ENCODE data around the gene ARL8A. TPM values are rescaled to one million over a fixed set of nuclear protein-coding genes. Genes with fewer than 3 reads are reported as not detected.
"Not testable (repeated sequence)": the region's sequence is repeated elsewhere in the genome, so short reads cannot be mapped to it uniquely, and the experiment has no call there.

Gene ARL8A
- 32.9 TPM for polyA plus RNA-seq (2013, experiment 1 of 2)
- 31.1 TPM for polyA plus RNA-seq (2013, experiment 2 of 2)

DNA sequence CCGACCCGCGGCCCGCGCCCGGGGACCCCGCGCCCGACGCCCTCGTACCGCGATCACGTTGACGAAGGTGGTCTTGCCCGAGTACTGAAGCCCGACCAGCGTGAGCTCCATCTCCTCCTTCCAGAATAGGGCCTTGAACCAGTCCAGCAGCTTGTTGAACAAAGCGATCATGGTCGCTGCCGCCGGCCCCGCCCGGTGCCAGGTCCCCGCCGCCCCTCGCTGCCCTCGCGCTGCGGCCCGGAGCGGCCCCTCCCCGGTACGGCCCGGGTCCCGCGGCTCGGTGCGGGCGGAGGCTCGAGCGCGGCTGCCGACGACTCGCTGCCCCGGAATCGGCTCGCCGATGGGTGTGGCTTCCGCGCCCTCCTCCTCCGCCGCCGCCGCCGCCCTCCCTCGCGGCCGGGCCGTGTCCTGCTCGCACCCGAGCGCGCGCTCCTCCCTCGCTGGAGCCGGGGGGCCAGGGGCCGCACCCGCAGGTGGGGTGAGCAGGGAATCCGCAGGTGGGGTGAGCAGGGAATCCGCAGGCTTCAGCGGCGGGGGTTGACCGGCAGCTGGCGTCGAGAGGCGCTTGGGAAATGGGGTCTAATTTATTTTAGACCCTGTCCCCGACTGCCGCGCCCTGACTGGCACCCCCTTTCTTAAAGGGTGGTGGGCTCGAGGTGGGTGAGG is at the start of gene ARL8A:
TSS of gene ARL8A (minus strand) at position 336 of the 666 bp plus-strand sequence. CDS start at position 171, 165 bp downstream.
- peak within 1 kb of the TSS; percentile 78 for H4K8ac ChIP-seq (ENCODE audit: low read depth, low read length)
- peak within 1 kb of the TSS; percentile 80 for H3K4me3 ChIP-seq (ENCODE audit: low read length)
- no peak within 1 kb of the TSS for H2BK5ac ChIP-seq (ENCODE audit: low read length)
- H3K9ac ChIP-seq (ENCODE audit: low read length), result peak within 1 kb of the TSS; percentile 90
- H3K27me3 ChIP-seq (ENCODE audit: insufficient read depth, low read length, poor library complexity), result no peaks in the 10 kb centered on the region
- WGBS (ENCODE audit: extremely low coverage, insufficient coverage, low lambda C conversion rate), result no CpG with 5 or more reads among the region's 82 CpGs
- no peak within 1 kb of the TSS for H2AK5ac ChIP-seq (ENCODE audit: low read length)
- peak within 1 kb of the TSS; percentile 74 for H2BK120ac ChIP-seq (ENCODE audit: low read depth, low read length)
- no peak within 1 kb of the TSS for H3K23ac ChIP-seq (ENCODE audit: low read length)
- peaks cover 2% of the 10 kb centered on the region for H3K4me1 ChIP-seq (ENCODE audit: control insufficient read depth, low read depth, low read length)
- H3K79me2 ChIP-seq (ENCODE audit: control insufficient read depth, insufficient read depth, low read length), result peaks cover 26% of the 10 kb centered on the region
- no peak within 1 kb of the TSS for H4K5ac ChIP-seq (ENCODE audit: low read length)
- H3K4ac ChIP-seq (ENCODE audit: low read depth, low read length), result peak within 1 kb of the TSS; percentile 98
- no peaks in the 10 kb centered on the region for H3K36me3 ChIP-seq (ENCODE audit: control insufficient read depth, insufficient read depth, low read length)
- peak within 1 kb of the TSS; percentile 21 for H2BK15ac ChIP-seq (replicated peaks; ENCODE audit: low read depth)
- DNase-seq, result no peak
- peaks cover 18% of the 10 kb centered on the region for H3K79me1 ChIP-seq (ENCODE audit: low read length)
- peak within 1 kb of the TSS; percentile 95 for H3K56ac ChIP-seq (ENCODE audit: low read length)
- H3K27ac ChIP-seq (ENCODE audit: low read depth, low read length), result peak within 1 kb of the TSS; percentile 79
- H3K4me2 ChIP-seq (ENCODE audit: low read length), result peak within 1 kb of the TSS; percentile 94
- H3K18ac ChIP-seq (ENCODE audit: low read length), result peak within 1 kb of the TSS; percentile 99

- Histone ChIP-seq H3K4me2 (ENCODE audit: low read length) (no peak overlapping the region), H3K27me3 (ENCODE audit: insufficient read depth, low read length, poor library complexity) (peaks cover 17% of the 10 kb centered on the region), H3K18ac (ENCODE audit: low read length) (no peak overlapping the region), H2BK15ac (replicated peaks; ENCODE audit: low read depth) (no peak overlapping the region), H3K9ac (ENCODE audit: low read length) (no peak overlapping the region), H3K4ac (ENCODE audit: low read depth, low read length) (no peak overlapping the region), H3K56ac (ENCODE audit: low read length) (no peak overlapping the region), H3K23ac (ENCODE audit: low read length) (no peak overlapping the region), H3K79me1 (ENCODE audit: low read length) (no peaks in the 10 kb centered on the region), H2BK5ac (ENCODE audit: low read length) (no peak overlapping the region), H4K8ac (ENCODE audit: low read depth, low read length) (no peak overlapping the region), H3K27ac (ENCODE audit: low read depth, low read length) (no peak overlapping the region), H3K36me3 (ENCODE audit: control insufficient read depth, insufficient read depth, low read length) (no peaks in the 10 kb centered on the region), H2AK5ac (ENCODE audit: low read length) (no peak overlapping the region), H2BK120ac (ENCODE audit: low read depth, low read length) (no peak overlapping the region), H3K79me2 (ENCODE audit: control insufficient read depth, insufficient read depth, low read length) (no peaks in the 10 kb centered on the region), H3K4me3 (ENCODE audit: low read length) (no peak overlapping the region), H3K4me1 (ENCODE audit: control insufficient read depth, low read depth, low read length) (no peaks in the 10 kb centered on the region), H4K5ac (ENCODE audit: low read length) (no peak overlapping the region)
- no peak for DNase-seq
- WGBS (ENCODE audit: extremely low coverage, insufficient coverage, low lambda C conversion rate), result no CpG with 5 or more reads among the region's 11 CpGs
Measured at GRCh38 chr1:202194328-202194648, 49.8 kb upstream of the ARL8A start.

- Histone ChIP-seq H3K4me1 (ENCODE audit: control insufficient read depth, low read depth, low read length) (no peaks in the 10 kb centered on the region), H4K8ac (ENCODE audit: low read depth, low read length) (no peak within 1 kb of the TSS), H3K4me3 (ENCODE audit: low read length) (no peak within 1 kb of the TSS), H3K9ac (ENCODE audit: low read length) (no peak within 1 kb of the TSS), H3K27me3 (ENCODE audit: insufficient read depth, low read length, poor library complexity) (peaks cover 17% of the 10 kb centered on the region), H2AK5ac (ENCODE audit: low read length) (no peak within 1 kb of the TSS), H3K79me2 (ENCODE audit: control insufficient read depth, insufficient read depth, low read length) (no peaks in the 10 kb centered on the region), H3K23ac (ENCODE audit: low read length) (no peak within 1 kb of the TSS), H3K56ac (ENCODE audit: low read length) (peak within 1 kb of the TSS; percentile 56), H4K5ac (ENCODE audit: low read length) (no peak within 1 kb of the TSS), H2BK5ac (ENCODE audit: low read length) (no peak within 1 kb of the TSS), H3K4ac (ENCODE audit: low read depth, low read length) (no peak within 1 kb of the TSS), H3K36me3 (ENCODE audit: control insufficient read depth, insufficient read depth, low read length) (no peaks in the 10 kb centered on the region), H3K27ac (ENCODE audit: low read depth, low read length) (no peak within 1 kb of the TSS), H2BK15ac (replicated peaks; ENCODE audit: low read depth) (no peak within 1 kb of the TSS), H3K4me2 (ENCODE audit: low read length) (no peak within 1 kb of the TSS), H3K18ac (ENCODE audit: low read length) (no peak within 1 kb of the TSS), H2BK120ac (ENCODE audit: low read depth, low read length) (no peak within 1 kb of the TSS), H3K79me1 (ENCODE audit: low read length) (no peaks in the 10 kb centered on the region)
- WGBS (ENCODE audit: extremely low coverage, insufficient coverage, low lambda C conversion rate), result no CpG with 5 or more reads among the region's 61 CpGs
- no peak for DNase-seq
Measured at GRCh38 chr1:202193614-202194327, 49.2 kb upstream of the ARL8A start, which contains the start of gene LGR6. Gene LGR6 (plus strand): TSS chr1:202193799. CDS start chr1:202193990, 191 bp downstream.

GRCh38 chr1:202192770-202193613 is 48.5 kb upstream of the ARL8A start:
- H3K18ac ChIP-seq (ENCODE audit: low read length), result no peak overlapping the region
- H2BK5ac ChIP-seq (ENCODE audit: low read length), result no peak overlapping the region
- H3K4me3 ChIP-seq (ENCODE audit: low read length), result no peak overlapping the region
- no peaks in the 10 kb centered on the region for H3K79me2 ChIP-seq (ENCODE audit: control insufficient read depth, insufficient read depth, low read length)
- no peak overlapping the region for H2BK15ac ChIP-seq (replicated peaks; ENCODE audit: low read depth)
- H3K36me3 ChIP-seq (ENCODE audit: control insufficient read depth, insufficient read depth, low read length), result no peaks in the 10 kb centered on the region
- no peak overlapping the region for H4K8ac ChIP-seq (ENCODE audit: low read depth, low read length)
- no peak overlapping the region for H2BK120ac ChIP-seq (ENCODE audit: low read depth, low read length)
- peak; percentile 79 for DNase-seq
- H3K56ac ChIP-seq (ENCODE audit: low read length), result peak overlapping the region; percentile 56
- H3K4me1 ChIP-seq (ENCODE audit: control insufficient read depth, low read depth, low read length), result no peaks in the 10 kb centered on the region
- H3K79me1 ChIP-seq (ENCODE audit: low read length), result no peaks in the 10 kb centered on the region
- H3K4ac ChIP-seq (ENCODE audit: low read depth, low read length), result no peak overlapping the region
- no peak overlapping the region for H3K9ac ChIP-seq (ENCODE audit: low read length)
- H3K23ac ChIP-seq (ENCODE audit: low read length), result no peak overlapping the region
- H3K27me3 ChIP-seq (ENCODE audit: insufficient read depth, low read length, poor library complexity), result peaks cover 17% of the 10 kb centered on the region
- no peak overlapping the region for H2AK5ac ChIP-seq (ENCODE audit: low read length)
- H3K27ac ChIP-seq (ENCODE audit: low read depth, low read length), result no peak overlapping the region
- no peak overlapping the region for H3K4me2 ChIP-seq (ENCODE audit: low read length)
- H4K5ac ChIP-seq (ENCODE audit: low read length), result no peak overlapping the region
- WGBS (ENCODE audit: extremely low coverage, insufficient coverage, low lambda C conversion rate), result no CpG with 5 or more reads among the region's 18 CpGs

DNA sequence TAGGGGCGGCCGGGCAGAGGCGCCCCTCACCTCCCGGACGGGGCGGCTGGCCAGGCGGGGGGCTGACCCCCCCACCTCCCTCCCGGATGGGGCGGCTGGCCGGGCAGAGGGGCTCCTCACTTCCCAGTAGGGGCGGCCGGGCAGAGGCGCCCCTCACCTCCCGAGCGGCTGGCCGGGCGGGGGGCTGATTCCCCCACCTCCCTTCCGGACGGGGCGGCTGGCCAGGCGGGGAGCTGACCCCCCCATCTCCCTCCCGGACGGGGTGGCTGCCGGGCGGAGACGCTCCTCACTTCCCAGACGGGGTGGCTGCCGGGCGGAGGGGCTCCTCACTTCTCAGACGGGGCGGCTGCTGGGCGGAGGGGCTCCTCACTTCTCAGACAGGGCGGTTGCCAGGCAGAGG is 46.9 kb upstream of the ARL8A start:
- not testable (repeated sequence) for H3K27ac ChIP-seq (ENCODE audit: low read depth, low read length); H2AK5ac ChIP-seq (ENCODE audit: low read length); H4K5ac ChIP-seq (ENCODE audit: low read length); H3K4me3 ChIP-seq (ENCODE audit: low read length); H3K4ac ChIP-seq (ENCODE audit: low read depth, low read length); H3K56ac ChIP-seq (ENCODE audit: low read length); H4K8ac ChIP-seq (ENCODE audit: low read depth, low read length); H3K23ac ChIP-seq (ENCODE audit: low read length); H2BK15ac ChIP-seq (replicated peaks; ENCODE audit: low read depth); H3K9ac ChIP-seq (ENCODE audit: low read length); H3K4me2 ChIP-seq (ENCODE audit: low read length); H3K4me1 ChIP-seq (ENCODE audit: control insufficient read depth, low read depth, low read length); H3K79me2 ChIP-seq (ENCODE audit: control insufficient read depth, insufficient read depth, low read length); H3K79me1 ChIP-seq (ENCODE audit: low read length); H2BK120ac ChIP-seq (ENCODE audit: low read depth, low read length); DNase-seq; H2BK5ac ChIP-seq (ENCODE audit: low read length); H3K36me3 ChIP-seq (ENCODE audit: control insufficient read depth, insufficient read depth, low read length); H3K18ac ChIP-seq (ENCODE audit: low read length)
- H3K27me3 ChIP-seq (ENCODE audit: insufficient read depth, low read length, poor library complexity), result peaks cover 17% of the 10 kb centered on the region
- no CpG with 5 or more reads among the region's 33 CpGs for WGBS (ENCODE audit: extremely low coverage, insufficient coverage, low lambda C conversion rate)

Data from mesendoderm (in vitro differentiated cells).